Occipital lobe (tissue), 2 donors: ENCODE data around the gene ANO4. TPM values are rescaled to one million over a fixed set of nuclear protein-coding genes. Genes with fewer than 3 reads are reported as not detected.
"Not testable (repeated sequence)": the region's sequence is repeated elsewhere in the genome, so short reads cannot be mapped to it uniquely, and the experiment has no call there.

ENCODE experiments used
- DNase-seq: peaks from one replicate; lab custom pipeline; 2025; lab: John Stamatoyannopoulos, UW
- total RNA-seq: library from RNA; depleted of rRNA; stranded (reverse); fragments of >200 nt; gene quantifications from one replicate; pipeline ENCODE4 v1.2.3, GENCODE V29; 2014

The ANO4 gene
- total RNA-seq, 1 donor from 2014 or later = 75.5 TPM

DNA sequence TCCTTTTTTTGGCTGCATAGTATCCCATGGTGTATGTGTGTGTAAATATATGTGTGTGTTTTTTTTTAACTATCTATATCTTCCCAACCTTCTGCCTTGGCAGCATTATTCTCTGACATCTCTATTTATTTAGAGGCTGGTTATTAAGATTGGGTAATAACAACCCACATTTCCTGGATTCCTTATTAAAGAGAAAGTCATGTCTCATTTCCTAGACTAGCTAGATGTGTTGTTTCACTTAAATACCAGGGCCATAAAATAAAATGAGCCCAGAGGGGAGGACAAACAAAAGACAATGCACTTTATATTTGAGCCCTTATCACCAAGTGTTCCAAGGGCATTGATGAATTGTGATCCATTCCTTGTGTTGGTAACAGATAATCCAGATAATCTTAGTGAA is 246.4 kb downstream of the ANO4 start:
- DNase-seq = no peak

DNA sequence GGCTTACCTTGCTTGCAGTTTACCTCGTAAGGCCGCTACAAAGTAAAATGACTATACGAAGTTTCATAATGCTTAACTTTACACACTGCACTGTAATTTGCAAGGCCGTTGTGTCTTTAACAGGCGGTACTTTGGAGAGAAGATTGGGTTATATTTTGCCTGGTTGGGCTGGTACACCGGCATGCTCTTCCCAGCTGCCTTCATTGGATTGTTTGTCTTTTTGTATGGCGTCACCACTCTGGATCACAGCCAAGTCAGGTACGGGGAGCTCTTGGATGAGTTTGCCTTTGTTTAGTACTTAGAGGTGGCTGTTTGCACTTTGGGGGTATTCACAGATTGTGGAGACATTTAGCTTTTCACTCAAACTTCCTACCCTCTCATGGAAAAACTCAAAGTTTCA is 247.6 kb downstream of the ANO4 start:
- no peak for DNase-seq

DNA sequence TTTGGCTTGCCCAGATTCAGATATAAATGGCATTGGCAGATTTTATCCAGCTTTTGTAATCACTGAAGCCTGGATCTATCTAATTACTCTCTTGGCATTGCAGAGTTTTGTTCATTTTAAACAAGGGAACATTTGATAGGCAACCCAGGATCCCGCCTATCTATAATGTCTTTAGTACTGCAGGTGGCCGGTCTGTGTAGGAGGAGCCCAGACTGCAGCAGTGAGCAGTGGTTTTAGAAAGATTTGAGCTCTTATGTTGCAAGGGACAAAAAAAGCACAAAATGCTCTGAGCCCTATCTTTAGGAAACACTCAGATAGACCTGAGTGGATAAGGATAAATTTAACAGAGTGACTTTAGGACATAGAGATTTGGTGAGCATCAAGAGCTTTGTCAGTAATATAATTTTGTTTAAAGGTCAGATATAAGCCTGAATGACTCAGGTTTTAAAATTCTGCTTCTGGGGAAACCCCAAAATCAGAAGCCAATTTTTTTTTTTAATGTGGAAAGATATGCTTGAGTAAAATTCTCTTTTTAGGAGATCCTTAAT is 250.0 kb downstream of the ANO4 start:
- no peak for DNase-seq

DNA sequence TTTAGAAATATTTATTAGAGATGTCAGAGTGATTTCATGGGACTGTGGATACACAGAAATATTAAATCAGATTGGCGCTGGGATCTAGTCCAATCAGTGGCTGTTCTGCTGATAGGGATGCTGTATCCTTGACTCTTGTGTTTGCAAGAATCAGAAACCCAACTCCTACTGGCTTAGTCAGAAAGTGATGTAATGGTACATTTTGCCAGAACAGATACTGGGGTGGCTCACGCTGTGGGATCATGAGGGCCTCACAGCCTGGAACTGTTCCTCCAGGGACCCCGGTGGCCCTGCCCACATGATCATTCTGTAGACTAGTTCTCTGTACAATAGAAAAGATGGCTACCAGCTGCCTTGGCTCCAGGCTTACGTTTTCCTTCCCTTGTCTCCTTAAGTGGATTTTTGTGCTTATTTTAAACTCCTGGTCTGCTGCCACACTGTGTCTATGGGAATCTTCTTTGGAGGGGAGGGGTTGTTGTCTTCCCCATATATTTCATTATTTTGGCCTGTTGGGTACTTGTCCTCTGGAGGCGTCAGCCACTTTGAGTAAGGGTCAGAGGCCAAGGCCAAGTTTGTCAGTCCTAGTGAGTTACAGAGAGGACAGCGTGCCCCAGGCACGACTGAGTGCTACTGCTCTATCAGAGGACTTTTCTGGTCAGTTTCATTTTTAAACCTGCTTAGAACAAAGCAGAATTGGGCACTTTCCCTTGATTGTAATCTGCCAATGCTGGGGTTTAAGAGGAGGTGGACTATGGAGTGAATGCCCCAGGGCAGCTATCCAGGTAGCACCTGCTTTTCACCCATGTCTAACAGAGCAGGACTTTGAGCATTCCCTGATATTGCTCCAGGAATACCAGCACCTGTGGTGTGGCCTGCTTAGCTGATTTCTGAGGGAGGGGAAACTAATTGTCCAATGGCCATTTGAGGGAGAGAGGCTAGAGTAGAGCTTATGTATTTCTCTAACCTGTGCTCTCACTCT is 251.2 kb downstream of the ANO4 start:
- no peak for DNase-seq

DNA sequence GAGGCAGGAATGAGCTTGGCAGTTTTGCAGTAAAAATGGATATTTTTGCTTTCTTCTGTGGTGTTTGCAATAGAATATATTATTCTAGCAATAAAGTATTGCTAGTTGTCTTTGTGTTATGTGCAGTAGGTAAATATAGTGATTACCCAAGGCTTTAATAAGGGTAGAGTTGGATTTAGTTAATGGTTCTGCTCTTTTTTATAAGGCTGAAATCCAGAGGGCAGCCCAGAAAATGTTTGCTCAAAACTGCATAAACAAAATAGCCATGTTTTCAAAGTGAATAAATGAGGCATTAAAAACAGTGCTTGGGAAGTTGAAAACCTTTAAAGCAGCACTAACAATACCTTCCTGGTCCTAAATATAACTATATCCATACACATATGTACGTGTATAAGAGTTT is 253.1 kb downstream of the ANO4 start:
- no peak for DNase-seq

DNA sequence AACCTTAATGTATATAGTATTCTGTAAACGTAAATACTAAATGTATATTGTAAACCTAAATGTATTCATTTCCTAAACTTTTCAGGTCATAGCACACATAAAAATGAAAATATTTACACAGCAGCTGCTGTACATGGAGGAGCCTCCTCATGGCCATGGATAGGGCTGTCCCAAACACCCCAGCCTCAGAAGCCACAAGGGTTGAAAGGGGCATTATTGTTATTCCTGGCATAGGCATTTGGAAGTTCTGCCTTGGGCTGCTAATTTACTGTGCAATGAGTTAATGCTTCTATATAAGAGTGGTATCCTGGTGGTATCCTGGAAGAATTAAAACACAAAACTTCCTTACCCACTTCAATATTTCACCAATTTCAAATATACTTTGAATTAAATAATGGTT is 256.1 kb downstream of the ANO4 start:
- DNase-seq = no peak

DNA sequence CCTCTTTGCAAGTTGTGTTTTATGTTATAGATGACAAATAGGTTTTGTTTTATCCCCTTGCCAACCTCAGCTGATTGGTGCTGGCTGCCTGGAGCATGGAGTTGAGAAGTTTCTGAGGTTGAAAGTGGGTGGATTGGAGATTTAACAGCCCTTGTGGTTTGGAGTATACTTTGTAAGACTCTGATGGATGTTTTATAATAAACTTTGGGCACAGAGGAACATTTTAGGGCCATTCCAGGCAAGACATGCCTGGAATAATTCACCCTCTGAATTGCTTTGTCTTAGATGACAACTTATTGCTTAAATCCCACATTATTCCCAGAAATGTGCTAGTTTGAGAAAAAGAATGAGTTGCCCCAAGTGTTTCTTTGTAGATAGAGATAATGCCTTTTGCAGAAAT is 256.6 kb downstream of the ANO4 start:
- no peak for DNase-seq

DNA sequence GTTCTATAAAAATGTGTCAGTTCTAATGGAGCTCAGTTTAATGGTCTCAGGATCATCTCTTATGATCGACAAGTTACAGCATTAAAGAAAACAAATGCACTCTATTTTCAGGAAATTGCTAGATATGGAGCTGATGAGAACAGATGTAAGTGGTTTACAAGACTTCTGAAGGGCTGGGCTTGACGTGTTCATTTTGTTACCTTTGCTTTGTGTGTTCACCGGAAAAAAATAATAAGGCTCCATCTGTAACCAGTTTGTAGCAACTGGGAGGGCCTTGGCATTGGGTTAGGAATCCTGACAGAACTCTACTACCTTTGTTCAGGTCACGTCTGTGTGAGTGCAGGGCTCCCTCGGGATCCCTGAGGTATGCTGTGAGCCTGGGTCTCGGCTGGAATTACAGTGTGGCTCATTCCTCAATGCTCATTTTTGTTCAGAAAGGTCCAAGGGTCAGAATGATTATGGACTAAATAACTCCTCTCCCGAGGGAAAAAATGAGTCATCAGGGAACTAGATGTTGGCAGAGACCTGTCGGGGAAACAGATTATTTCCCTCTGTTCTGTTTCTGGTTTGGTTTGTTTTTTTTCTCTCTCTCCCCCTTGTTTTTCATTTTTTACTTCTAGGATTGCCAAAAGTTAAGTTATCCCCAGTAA is 257.4 kb downstream of the ANO4 start:
- DNase-seq = no peak

DNA sequence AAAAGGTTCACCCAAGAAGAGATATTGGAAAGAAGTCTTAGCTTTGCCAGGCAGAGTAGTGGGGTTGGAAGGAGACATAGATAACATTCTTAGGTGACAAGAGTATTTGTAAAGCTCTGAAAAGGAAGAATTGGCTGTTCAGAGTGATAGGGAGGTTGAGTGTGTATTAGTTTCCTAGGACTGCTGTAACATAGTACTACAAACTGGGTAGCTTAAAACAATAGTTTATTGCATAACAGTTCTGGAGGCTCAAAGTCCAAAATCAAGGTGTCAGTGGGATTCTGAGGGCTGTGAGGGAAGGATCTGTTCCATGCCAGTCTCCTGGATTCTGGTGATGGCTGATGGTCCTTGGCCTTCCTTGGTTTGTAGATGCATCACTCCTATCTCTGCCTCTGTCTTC is 258.6 kb downstream of the ANO4 start:
- no peak for DNase-seq

DNA sequence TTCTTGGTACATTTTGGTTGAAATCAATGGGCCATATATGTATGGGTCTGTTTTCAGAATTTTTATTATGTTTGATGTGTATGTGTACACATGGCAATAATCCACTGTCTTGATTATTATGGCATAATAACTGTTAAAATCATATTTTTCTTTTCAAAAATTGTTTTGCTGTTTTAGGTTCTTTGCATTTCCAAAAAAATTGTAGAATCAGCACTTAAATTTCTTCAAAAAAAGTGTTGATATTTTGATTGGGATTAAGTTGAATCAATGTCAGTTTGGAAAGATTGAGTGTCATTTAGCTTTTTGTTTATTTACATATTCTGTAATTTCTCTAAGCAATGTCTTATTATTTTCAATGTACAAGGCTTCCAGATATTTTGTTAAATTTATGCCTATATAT is 261.4 kb downstream of the ANO4 start:
- no peak for DNase-seq

DNA sequence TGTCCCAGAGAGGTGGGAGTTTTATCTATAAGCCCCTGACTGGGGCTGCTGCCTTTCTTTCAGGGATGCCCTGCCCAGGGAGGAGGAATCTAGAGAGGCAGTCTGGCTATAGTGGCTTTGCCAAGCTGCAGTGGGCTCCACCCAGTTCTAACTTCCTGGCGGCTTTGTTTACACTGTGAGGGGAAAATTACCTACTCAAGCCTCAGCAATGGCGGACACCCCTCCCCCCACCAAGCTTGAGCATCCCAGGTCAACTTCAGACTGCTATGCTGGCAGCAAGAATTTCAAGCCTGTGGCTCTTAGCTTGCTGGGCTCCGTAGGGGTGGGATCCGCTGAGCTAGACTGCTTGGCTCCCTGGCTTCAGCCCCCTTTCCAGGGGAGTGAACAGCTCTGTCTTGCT is 267.9 kb downstream of the ANO4 start:
- DNase-seq = not testable (repeated sequence)

DNA sequence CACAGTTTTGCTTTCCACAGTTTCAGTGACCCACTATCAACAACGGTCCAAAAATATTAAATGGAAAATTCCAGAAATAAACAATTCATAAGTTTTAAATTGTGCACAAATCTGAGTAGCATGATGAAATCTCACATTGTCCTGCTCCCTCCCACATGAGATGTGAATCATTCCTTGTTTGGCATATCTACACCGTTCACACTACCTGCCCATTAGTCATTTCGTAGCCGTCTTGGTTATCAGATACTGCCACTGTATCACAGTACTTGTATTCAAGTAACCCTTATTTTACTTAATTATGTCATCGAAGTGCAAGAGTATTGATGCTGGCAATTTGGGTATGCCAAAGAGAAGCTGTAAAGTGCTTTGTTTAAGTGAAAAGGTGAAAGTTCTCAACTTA is 270.1 kb downstream of the ANO4 start:
- no peak for DNase-seq

DNA sequence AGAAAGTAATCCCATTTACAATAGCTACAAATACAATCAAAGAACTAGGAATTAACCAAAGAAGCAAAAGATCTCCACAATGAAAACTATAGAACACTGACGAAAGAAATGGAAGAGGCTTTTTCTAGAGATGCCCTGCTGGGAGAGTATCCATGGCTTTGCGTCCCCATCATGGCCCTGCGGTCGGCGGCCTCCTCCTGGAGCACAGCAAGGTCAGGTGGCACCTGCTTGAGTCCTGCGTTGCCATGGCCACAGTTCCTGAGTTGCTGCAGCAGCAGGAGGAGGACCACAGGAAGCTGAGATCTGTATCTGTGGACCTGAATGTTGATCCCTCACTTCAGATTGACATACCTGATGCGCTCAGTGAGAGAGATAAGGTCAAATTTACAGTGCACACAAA is 271.9 kb downstream of the ANO4 start:
- no peak for DNase-seq

DNA sequence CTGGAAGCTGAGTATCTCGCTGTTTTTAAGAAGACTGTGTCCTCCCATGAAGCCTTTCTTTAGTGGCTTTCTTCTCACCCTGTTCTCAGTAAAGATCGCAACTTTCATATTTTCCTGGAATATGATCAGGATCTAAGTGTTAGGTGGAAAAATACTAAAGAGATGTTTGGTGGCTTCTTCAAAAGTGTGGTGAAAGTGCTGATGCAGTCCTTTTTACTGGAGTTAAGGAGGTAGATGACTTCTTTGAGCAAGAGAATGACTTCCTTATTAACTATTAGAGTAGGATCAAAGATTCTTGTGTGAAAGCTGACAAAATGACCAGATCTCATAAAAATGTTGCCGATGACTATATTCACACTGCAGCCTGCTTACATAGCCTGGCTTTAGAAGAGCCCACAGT is 273.8 kb downstream of the ANO4 start:
- no peak for DNase-seq

DNA sequence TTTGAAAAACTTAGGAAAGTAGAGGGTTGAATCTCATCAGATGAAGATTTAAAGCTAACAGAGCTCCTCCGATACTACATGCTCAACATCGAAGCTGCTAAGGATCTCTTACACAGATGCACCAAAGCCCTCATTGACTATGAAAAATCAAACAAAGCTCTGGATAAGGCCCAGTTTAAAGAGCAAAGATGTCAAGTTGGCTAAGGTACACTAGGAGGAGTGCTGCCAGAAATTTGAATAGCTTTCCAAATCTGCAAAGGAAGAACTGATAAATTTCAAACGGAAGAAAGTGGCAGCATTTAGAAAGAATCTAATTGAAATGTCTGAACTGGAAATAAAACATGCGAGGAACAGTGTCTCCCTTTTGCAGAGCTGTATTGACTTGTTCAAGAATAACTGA is 274.3 kb downstream of the ANO4 start:
- no peak for DNase-seq

DNA sequence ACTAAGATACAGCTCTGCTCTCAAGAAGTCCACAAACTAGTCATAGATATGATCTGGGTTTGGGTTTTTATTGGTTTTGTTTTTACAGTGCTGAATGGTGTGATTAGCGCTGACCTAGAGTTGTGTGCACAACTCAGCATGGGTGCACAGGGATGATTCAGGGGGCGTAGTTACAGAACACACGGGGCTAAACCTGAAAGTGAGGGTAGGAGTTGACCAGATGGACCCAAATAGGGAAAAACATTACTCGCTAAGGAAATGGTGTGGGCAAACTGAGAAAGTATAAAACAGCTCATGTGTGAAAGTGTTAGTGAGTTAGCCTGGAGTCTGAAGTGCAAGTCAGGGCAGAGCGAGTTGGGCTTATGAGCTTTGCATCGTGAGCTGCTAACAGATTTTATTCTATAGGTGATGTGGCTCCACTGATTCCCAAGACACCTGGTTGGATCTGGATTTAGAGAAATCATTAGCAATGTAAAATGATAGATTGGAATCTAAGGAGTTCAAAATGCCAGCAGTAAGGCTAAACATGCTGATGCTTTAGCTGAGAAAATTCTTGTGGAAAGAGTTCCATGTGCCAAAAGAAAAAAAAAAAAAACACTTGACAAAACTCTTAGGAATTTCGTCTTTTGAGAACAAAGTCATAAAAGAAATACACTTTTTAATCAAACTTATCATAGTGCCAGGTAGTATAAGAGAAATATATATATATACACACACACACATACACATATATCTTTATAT is 280.5 kb downstream of the ANO4 start:
- DNase-seq = no peak

DNA sequence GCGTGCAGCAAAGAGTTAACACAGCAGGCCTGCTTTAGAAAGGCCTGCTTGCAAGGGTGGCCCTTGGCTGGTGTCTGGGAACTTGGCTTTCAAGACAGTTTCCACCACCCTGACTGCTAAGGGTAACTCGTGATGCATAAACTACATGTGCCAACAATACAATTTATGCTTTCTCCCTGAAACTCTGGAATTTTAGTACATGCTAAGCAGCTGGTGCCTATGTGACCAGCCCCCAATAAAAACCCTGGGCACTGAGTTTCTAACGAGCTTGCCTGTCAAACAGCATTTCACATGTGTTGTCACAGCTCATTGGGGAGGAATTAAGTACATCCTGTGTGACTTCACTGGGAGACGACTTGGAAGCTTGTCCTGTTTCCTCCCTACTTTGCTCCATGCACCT is 282.3 kb downstream of the ANO4 start:
- DNase-seq = no peak

DNA sequence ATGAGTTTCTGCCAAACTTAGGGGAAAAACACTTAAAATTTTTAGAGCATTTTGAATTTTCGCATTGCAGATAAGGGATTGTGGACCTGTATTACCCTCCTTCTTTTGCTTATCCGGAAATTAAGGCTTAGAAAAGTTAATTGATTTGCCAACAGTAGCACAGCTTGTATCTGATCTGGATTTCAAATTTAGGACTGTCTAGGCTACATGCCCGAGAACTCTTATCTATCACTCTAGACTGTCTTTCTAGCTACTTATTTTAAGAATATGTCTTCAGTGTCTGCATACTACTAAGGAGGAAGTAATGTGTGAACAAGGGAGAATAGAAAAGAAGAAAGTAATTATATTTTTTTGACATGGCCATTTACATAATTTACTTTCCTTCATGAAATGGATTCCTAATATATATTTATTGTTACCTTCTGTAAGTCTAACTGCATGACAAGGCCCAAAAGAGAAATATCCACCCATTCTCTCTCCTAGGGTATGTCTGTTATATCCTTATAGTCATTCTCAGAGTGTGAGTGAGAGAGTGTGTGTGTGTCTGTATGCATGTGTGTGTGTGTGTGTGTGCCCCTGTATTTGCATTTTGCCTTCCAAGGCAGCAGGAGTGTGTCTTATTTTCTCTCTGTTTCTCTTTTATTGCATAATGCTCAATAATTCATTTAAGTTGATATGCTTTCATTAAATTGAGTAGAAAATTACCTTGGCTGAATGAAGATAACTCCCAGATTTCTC is 283.4 kb downstream of the ANO4 start:
- no peak for DNase-seq

DNA sequence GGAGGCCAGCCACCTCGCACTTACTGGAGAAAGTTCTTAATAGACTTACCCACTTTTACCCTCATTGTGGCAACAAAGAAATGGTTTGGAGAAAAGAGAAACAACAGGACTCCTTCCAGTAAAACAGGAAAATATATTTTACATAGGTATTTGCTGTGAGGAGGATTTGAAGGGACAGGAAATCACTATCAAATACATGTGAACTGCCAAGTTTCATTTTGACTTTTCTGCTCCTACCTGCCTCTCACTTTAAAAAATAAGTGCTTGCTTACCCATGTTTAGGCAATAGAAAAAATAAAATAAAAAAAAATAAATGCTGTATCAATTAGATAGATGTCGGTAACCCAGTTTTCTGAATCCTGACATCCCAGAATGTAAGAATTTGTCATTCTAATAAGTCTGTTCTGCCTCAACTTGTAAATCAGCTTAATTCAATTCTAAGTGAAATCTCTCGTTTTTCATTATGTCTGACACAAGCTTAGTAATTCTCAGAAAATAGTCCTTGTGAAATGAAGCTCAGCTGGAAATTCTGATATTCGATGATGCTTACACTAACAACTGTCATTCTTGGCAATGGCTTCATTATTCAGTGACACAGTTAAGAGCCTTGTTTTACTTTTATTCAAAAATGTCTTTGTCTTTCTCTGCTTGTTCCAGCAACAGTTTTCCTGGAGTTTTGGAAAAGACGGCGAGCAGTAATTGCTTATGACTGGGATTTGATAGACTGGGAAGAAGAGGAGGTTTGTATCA is 284.1 kb downstream of the ANO4 start:
- DNase-seq = no peak

DNA sequence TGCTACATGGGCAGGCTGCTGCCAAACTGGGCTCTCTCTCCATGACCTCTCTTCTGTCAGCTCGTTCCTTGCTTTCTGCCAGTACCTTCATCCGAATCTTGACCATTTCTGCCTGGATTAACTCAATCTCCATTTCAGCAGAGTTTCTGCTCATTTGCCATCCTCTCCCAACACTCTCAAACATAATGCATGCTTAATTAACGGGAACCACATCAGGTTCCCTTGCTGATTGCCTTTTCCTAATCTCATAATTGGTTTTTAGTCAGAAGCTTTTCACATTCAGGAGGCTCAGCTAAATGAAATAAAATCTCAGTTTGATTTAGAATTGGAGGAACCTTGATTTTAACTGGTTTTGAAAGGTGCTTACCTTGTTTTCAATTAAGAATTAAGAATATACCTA is 288.1 kb downstream of the ANO4 start:
- no peak for DNase-seq
